Kidney epithelial cell (primary cell): Measurements from ENCODE around the gene EPB41L1. TPM values are rescaled to one million over a fixed set of nuclear protein-coding genes. Genes with fewer than 3 reads are reported as not detected.

Source experiments
- DNase-seq: peaks from one replicate; pipeline ENCODE4 v3.0.0-alpha.2; 2010; ENCODE audit warnings: low read depth
- H3K27me3 ChIP-seq: 2 replicates; pipeline ENCODE4 v1.6.0; 2011; ENCODE audit warnings: low read length; ENCODE audit not compliant: control insufficient read depth, insufficient read depth
- H3K36me3 ChIP-seq: 2 replicates; pipeline ENCODE4 v1.5.1; 2011; ENCODE audit warnings: low read length; ENCODE audit not compliant: control insufficient read depth, insufficient read depth
- H3K4me3 ChIP-seq: 2 replicates; pipeline ENCODE4 v1.5.1; 2011; ENCODE audit warnings: low read depth, mild to moderate bottlenecking, control low read depth, low read length
- total RNA-seq: library from RNA; depleted of rRNA; stranded (reverse); fragments of >200 nt; gene quantifications from 2 replicates; pipeline ENCODE4 v1.2.3, GENCODE V29; 2015
- TF ChIP-seq, protein P1 (sequence below): IDR thresholded peaks from 2 replicates; pipeline ENCODE4 v1.5.1; 2011; ENCODE audit warnings: mild to moderate bottlenecking, moderate library complexity, low read length, control low read depth, inconsistent platforms; ENCODE audit not compliant: insufficient read depth, poor library complexity, severe bottlenecking

Gene EPB41L1
- total RNA-seq, 1 donor from 2014 or later: 25.0 TPM

DNA sequence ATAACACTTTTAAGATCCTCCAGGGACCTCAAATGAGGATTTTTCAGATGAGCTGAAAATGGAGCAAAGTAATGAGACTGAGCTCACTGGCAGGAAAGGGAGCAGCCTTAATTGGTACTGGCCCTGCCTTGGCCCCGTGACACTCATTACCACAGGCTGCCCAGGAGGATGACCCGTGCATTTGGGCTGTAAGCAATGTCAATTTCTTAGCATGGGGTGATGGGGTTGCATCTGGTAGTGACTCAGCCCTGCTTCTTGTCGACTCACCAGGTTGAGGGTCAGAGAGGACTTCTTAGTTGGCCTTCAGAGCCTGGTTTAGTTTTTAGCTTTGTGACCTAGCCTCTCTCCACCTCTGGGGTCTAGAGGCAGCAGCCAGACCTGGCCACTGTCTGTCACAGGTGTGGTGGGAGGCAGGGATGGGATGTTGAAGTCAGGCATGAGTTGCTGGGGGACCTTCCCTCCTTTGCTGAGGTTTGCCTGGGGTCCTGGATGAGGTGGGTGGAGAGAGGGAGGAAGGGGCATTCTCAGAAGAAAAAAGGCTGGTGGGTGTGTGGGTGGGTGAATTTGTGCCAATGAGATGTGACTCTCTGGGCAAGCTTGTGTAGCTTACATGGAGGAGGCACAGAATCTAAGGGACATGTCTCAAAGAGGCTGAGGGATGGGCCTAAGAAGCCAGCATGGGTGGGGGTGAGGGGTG, 25.9 kb upstream of the EPB41L1 start:
- no peak overlapping the region for H3K4me3 ChIP-seq
- DNase-seq: peak; percentile 60
- TF ChIP-seq, protein P1, sequence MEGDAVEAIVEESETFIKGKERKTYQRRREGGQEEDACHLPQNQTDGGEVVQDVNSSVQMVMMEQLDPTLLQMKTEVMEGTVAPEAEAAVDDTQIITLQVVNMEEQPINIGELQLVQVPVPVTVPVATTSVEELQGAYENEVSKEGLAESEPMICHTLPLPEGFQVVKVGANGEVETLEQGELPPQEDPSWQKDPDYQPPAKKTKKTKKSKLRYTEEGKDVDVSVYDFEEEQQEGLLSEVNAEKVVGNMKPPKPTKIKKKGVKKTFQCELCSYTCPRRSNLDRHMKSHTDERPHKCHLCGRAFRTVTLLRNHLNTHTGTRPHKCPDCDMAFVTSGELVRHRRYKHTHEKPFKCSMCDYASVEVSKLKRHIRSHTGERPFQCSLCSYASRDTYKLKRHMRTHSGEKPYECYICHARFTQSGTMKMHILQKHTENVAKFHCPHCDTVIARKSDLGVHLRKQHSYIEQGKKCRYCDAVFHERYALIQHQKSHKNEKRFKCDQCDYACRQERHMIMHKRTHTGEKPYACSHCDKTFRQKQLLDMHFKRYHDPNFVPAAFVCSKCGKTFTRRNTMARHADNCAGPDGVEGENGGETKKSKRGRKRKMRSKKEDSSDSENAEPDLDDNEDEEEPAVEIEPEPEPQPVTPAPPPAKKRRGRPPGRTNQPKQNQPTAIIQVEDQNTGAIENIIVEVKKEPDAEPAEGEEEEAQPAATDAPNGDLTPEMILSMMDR: no peak

DNA sequence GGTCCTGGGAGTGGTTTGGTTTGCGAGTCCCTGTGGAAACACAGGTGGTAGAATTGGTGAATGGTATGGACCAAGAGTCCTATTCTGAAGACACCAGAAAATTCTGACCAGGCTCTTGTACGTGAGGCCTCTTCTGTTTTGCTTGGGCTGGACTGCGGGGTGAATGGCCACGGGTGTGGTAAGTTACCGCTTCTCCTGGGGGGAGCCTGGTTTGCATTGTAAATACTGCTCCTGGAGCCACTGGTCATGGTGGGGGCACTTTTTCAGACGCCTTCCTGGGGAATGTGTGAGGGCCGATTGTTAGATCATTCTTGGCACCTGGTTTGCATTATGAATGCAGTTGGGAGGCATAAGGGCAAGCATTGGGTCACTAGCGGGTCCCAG, 25.4 kb upstream of the EPB41L1 start:
- no peak for DNase-seq
- H3K27me3 ChIP-seq: no peaks in the 10 kb centered on the region
- no peak overlapping the region for H3K4me3 ChIP-seq
- TF ChIP-seq, protein P1: no peak
- H3K36me3 ChIP-seq: no peaks in the 10 kb centered on the region

More for the DNA sequence above, 25.9 kb upstream of the EPB41L1 start:
- no peaks in the 10 kb centered on the region for H3K27me3 ChIP-seq
- H3K36me3 ChIP-seq: no peaks in the 10 kb centered on the region

DNA sequence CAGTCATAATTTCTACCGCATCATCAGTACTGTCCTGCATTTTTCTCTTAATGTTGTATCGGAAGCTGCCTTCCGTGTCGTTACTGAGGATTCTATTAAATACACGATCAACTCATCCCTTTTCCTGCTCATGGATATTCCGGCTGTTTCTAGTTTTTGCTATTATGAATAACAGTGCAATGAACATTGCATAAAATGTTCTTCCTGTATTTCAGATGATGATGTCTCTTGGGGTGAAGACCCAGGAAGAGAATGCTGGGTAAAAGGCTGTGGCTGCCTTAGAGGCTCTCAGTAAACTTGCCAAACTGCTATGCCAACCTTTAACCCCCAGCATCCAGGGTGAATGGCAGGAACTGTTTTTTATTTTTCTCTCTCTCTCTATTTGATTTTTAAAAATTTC, 24.1 kb upstream of the EPB41L1 start:
- no peaks in the 10 kb centered on the region for H3K27me3 ChIP-seq
- DNase-seq: no peak
- TF ChIP-seq, protein P1: no peak
- no peak overlapping the region for H3K4me3 ChIP-seq
- no peaks in the 10 kb centered on the region for H3K36me3 ChIP-seq

DNA sequence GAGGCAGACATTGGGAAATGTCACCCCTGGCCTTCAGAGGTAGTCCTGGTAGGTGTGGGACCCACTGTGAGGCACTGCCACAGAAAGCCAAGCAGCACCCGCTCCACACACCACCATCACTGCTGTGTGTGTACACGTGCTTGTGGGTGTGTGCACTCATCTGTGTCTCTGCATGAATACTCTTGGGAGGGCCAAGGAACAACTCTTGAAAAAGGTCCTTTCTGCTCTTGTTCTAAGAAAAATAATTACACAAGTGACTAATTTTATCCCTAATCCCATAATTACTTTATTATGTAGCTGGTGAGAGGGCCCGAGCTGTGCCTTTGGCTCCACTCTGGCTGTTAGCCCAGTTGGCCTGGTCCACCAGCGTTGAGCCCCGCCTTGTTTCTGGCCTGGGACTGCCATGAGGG, 21.7 kb upstream of the EPB41L1 start:
- no peak for DNase-seq
- Histone ChIP-seq H3K36me3 (no peaks in the 10 kb centered on the region), H3K27me3 (no peaks in the 10 kb centered on the region), H3K4me3 (no peak overlapping the region)
- TF ChIP-seq, protein P1: no peak

DNA sequence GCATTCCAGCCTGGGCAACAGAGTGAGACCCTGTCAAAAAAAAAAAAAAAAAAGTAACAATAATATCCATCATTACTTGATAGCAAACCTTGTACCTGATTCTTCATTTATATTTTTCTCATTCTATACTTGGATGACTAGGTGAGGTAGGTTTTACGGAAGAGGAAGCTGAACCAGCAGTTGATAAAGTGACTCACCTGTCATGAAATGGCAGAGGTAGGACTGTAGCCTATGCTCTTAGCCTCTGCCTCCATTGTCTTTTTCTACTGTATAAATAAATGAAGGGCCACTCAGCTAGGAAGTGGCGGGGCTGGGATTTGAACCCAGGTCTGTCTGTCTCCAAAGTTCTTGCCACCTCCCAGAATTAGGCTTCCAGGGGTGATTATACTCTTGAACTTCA, 20.7 kb upstream of the EPB41L1 start:
- Histone ChIP-seq H3K27me3 (no peaks in the 10 kb centered on the region), H3K36me3 (no peaks in the 10 kb centered on the region), H3K4me3 (no peak overlapping the region)
- TF ChIP-seq, protein P1: no peak
- DNase-seq: no peak

DNA sequence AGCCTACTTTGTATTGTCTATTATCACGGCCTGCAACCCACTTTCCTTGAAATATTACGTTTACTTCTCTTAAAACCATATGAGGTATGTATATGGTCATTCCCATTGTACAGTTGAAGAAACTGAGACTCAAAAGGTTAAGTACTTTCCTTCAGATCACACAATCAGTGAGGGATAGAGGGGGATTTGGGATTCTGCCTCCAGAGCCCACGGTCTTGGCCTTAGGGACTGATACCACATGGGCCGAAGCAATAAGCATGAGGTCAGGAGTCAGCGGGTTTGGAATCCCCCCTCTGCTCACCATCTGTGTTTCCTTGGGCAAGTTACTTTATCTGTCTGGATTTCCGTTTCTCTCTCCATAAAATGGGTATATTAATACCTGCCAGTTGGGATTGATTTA, 19.4 kb upstream of the EPB41L1 start:
- Histone ChIP-seq H3K36me3 (no peaks in the 10 kb centered on the region), H3K27me3 (no peaks in the 10 kb centered on the region), H3K4me3 (no peak overlapping the region)
- DNase-seq: no peak
- TF ChIP-seq, protein P1: no peak
